HepG2 (cell line): ENCODE measurements around the gene SELENOS. TPM values are rescaled to one million over a fixed set of nuclear protein-coding genes. Genes with fewer than 3 reads are reported as not detected.

Source experiments
- ATAC-seq: fragments of 200-7000 bp; cut with Tn5 transposase; 3 replicates; pipeline ENCODE4 v1.9.1; 2020; ENCODE audit warnings: mild to moderate bottlenecking, moderate library complexity
- BruUV-seq: library from RNA; stranded (reverse); fragments of 400-500 nt; replicated peaks from 2 replicates; lab custom pipeline; 2021; lab: Mats Ljungman, UMichigan
- CTCF ChIA-PET: fragments of 300-600 bp; formaldehyde crosslinking; extraction: SDS; loops from one replicate; lab custom pipeline; 2021; ENCODE audit warnings: low total read pairs, inconsistent platforms, low intra/inter-chr PET ratio; lab: Yijun Ruan, JAX
- POLR2A ChIA-PET: fragments of 350-600 bp; sonication (Branson Sonifier 250); formaldehyde crosslinking; loops from one replicate; lab custom pipeline; 2020; ENCODE audit warnings: antibody characterized with exemption, inconsistent platforms; lab: Yijun Ruan, JAX
- DNase-seq: peaks from one replicate; pipeline ENCODE4 v3.0.0-alpha.2; 2015; ENCODE audit warnings: low spot score
- FAIRE-seq: peaks from 3 replicates; lab custom pipeline; 2011; peaks lifted over from hg19 to GRCh38; lab: Jason Lieb, UNC
- H2AFZ ChIP-seq: one replicate; pipeline ENCODE4 v1.6.1; 2011; ENCODE audit warnings: low read length, inconsistent platforms
- H3K27ac ChIP-seq: fragments of 300-600 bp; 3 replicates; pipeline ENCODE4 v1.8.0; 2011; ENCODE audit warnings: mixed run types, mild to moderate bottlenecking, mixed read lengths, low read length, inconsistent platforms; ENCODE audit not compliant: insufficient read depth; ENCODE audit errors: extremely low read length
- H3K27me3 ChIP-seq, 2 experiments: fragments of 200-600 bp in 1 of 2; 2 replicates in 1 of 2; 3 replicates in 1 of 2; pipeline versions ENCODE4 v1.6.0 to v1.8.0; 2011; ENCODE audit warnings: low read length in 2 of 2, mild to moderate bottlenecking in 2 of 2, moderate library complexity in 2 of 2, inconsistent platforms in 1 of 2; ENCODE audit not compliant: insufficient read depth in 2 of 2, control insufficient read depth in 1 of 2
- H3K36me3 ChIP-seq, 2 experiments: fragments of 200-600 bp in 1 of 2; replicated peaks in 1 of 2; 2 replicates in 1 of 2; 3 replicates in 1 of 2; pipeline versions ENCODE4 v1.5.1 to v1.8.0; 2011; ENCODE audit warnings: low read length in 2 of 2, inconsistent platforms in 1 of 2; ENCODE audit not compliant: insufficient read depth in 2 of 2, control insufficient read depth in 1 of 2
- H3K4me1 ChIP-seq: 2 replicates; pipeline ENCODE4 v1.5.1; 2012; ENCODE audit warnings: low read length, inconsistent platforms; ENCODE audit not compliant: insufficient read depth
- H3K4me2 ChIP-seq: 2 replicates; pipeline ENCODE4 v1.6.0; 2011; ENCODE audit warnings: low read depth, low read length, inconsistent platforms
- H3K4me3 ChIP-seq, 3 experiments: fragments of 200-600 bp in 1 of 3; sonication (generic), shearing (Covaris generic) in 1 of 3; replicated peaks in 1 of 3; 2 replicates each; pipeline ENCODE4 v1.5.1; 2011 to 2016; ENCODE audit warnings: low read length in 3 of 3, inconsistent platforms in 2 of 3, low read depth in 2 of 3, mild to moderate bottlenecking in 2 of 3, control low read depth in 1 of 3, mixed read lengths in 1 of 3; ENCODE audit not compliant: insufficient read depth in 1 of 3
- H3K79me2 ChIP-seq: one replicate; pipeline ENCODE4 v1.6.1; 2011; ENCODE audit warnings: low read length, inconsistent platforms; ENCODE audit not compliant: insufficient read depth
- H3K9ac ChIP-seq: 2 replicates; pipeline ENCODE4 v1.6.0; 2011; ENCODE audit warnings: mild to moderate bottlenecking, low read depth, low read length, inconsistent platforms; ENCODE audit not compliant: insufficient read depth
- H3K9me3 ChIP-seq: 2 replicates; pipeline ENCODE4 v1.5.1; 2012; ENCODE audit warnings: mild to moderate bottlenecking, low read length
- H4K20me1 ChIP-seq: 2 replicates; pipeline ENCODE4 v1.6.0; 2011; ENCODE audit warnings: inconsistent platforms, mild to moderate bottlenecking, low read length, moderate library complexity; ENCODE audit not compliant: insufficient read depth
- CREB1 ChIP-seq, 2 experiments: fragments of 450-650 bp in 1 of 2; IDR thresholded peaks; 2 replicates each; pipeline ENCODE4 v1.6.1; 2016 to 2017; ENCODE audit warnings: control low read depth in 1 of 2, mild to moderate bottlenecking in 1 of 2, missing compliant biosample characterization in 1 of 2, missing genetic modification characterization in 1 of 2
- HMG20B ChIP-seq: conservative IDR thresholded peaks from 2 replicates; pipeline ENCODE4 v1.6.1; 2016; ENCODE audit warnings: missing genetic modification reagents, missing compliant biosample characterization
- MATR3 ChIP-seq: sonication (generic); formaldehyde crosslinking; IDR thresholded peaks from 2 replicates; pipeline ENCODE4 v1.4.0; 2020; ENCODE audit warnings: missing genetic modification reagents
- NFATC3 ChIP-seq: sonication (generic); formaldehyde crosslinking; IDR thresholded peaks from 2 replicates; pipeline ENCODE4 v1.5.1; 2020; ENCODE audit warnings: mild to moderate bottlenecking, missing genetic modification reagents
- POGZ ChIP-seq: sonication (generic); formaldehyde crosslinking; IDR thresholded peaks from 2 replicates; pipeline ENCODE4 v1.4.0; 2020; ENCODE audit warnings: mild to moderate bottlenecking, missing genetic modification reagents
- TEAD3 ChIP-seq: optimal IDR thresholded peaks from 2 replicates; pipeline ENCODE3; 2016; ENCODE audit warnings: borderline replicate concordance
- ZBTB34 ChIP-seq: sonication (generic); formaldehyde crosslinking; IDR thresholded peaks from 2 replicates; pipeline ENCODE4 v1.8.0; 2022; ENCODE audit warnings: mild to moderate bottlenecking, missing genetic modification reagents
- ZBTB8A ChIP-seq: sonication (generic); formaldehyde crosslinking; IDR thresholded peaks from 2 replicates; pipeline ENCODE4 v1.4.0; 2020; ENCODE audit warnings: mild to moderate bottlenecking, low read depth, missing genetic modification reagents, borderline replicate concordance
- ZC3H13 ChIP-seq: sonication (generic); formaldehyde crosslinking; IDR thresholded peaks from 2 replicates; pipeline ENCODE4 v1.8.1; 2023; ENCODE audit warnings: mild to moderate bottlenecking, missing genetic modification reagents, moderate library complexity
- ZNF496 ChIP-seq: sonication (generic); formaldehyde crosslinking; IDR thresholded peaks from 2 replicates; pipeline ENCODE4 v1.8.1; 2023; ENCODE audit warnings: mild to moderate bottlenecking, moderate library complexity, missing genetic modification reagents; ENCODE audit not compliant: insufficient replicate concordance
- WGBS: methylation state at CpG from one replicate; pipeline ENCODE4 v1.1.6; 2017; ENCODE audit warnings: low lambda C conversion rate; 5-methylcytosine and 5-hydroxymethylcytosine counted together
- in situ Hi-C: cut with HindIII; loops from 2 replicates; pipeline ENCODE4 v1.10.0; 2017; ENCODE audit warnings: low pct_unique_long_range_greater_than_20kb; ENCODE audit not compliant: extremely low pct_ligation_motif_present
- intact Hi-C: fragments of 100-400 bp; cut with micrococcal nuclease; formaldehyde crosslinking; loops from one replicate; pipeline ENCODE4 v1.10.0; 2022; ENCODE audit not compliant: unreplicated experiment
- polyA plus RNA-seq, 8 experiments: library from polyadenylated mRNA; depleted of rRNA in 3 of 8; stranded (reverse) in 7 of 8; unstranded in 1 of 8; fragments of >200 nt; fragmentation: Illumina TruSeq in 4 of 8; extraction: Trizol in 4 of 8; gene quantifications; 2 replicates each; pipeline versions ENCODE4 v1.2.1 to v1.2.3, GENCODE V29; 2011 to 2016; ENCODE audit warnings: low read depth in 4 of 8, missing spikeins in 1 of 8, mixed read lengths in 1 of 8; ENCODE audit not compliant: insufficient read depth in 1 of 8
- total RNA-seq, 5 experiments: library from RNA; depleted of rRNA; stranded (reverse); fragments of >200 nt; fragmentation: Illumina TruSeq; extraction: Trizol; gene quantifications; 2 replicates each; pipeline ENCODE4 v1.2.3, GENCODE V29; 2016; ENCODE audit warnings: low read depth in 1 of 5
- TF ChIP-seq, protein P1 (sequence below): sonication (generic); formaldehyde crosslinking; IDR thresholded peaks from 2 replicates; pipeline ENCODE4 v1.5.0; 2020; ENCODE audit warnings: mild to moderate bottlenecking, missing genetic modification reagents, moderate library complexity
- TF ChIP-seq, protein P2 (sequence below): sonication (generic); formaldehyde crosslinking; IDR thresholded peaks from 2 replicates; pipeline ENCODE4 v1.8.1; 2023; ENCODE audit warnings: mild to moderate bottlenecking, moderate library complexity, missing genetic modification reagents

Gene SELENOS
- total and polyA plus RNA-seq, 2 of the 13 experiments (the other 11 are each of a cell fraction or from before 2014, with no cell fraction given), result 63.0 to 66.1 TPM

- peak; percentile 24 for TF ChIP-seq ZC3H13
- TF ChIP-seq, protein P1, sequence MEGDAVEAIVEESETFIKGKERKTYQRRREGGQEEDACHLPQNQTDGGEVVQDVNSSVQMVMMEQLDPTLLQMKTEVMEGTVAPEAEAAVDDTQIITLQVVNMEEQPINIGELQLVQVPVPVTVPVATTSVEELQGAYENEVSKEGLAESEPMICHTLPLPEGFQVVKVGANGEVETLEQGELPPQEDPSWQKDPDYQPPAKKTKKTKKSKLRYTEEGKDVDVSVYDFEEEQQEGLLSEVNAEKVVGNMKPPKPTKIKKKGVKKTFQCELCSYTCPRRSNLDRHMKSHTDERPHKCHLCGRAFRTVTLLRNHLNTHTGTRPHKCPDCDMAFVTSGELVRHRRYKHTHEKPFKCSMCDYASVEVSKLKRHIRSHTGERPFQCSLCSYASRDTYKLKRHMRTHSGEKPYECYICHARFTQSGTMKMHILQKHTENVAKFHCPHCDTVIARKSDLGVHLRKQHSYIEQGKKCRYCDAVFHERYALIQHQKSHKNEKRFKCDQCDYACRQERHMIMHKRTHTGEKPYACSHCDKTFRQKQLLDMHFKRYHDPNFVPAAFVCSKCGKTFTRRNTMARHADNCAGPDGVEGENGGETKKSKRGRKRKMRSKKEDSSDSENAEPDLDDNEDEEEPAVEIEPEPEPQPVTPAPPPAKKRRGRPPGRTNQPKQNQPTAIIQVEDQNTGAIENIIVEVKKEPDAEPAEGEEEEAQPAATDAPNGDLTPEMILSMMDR (CRISPR knock-in tag), result peak; percentile 15
- TF ChIP-seq NFATC3 (CRISPR knock-in tag), result 0 out of 2 replicates have a peak, but pooled peaks have one; percentile 22
- no peak for TF ChIP-seq ZBTB8A (CRISPR knock-in tag)
- TF ChIP-seq TEAD3 (CRISPR knock-in tag), result peak; percentile 17
- no peak for TF ChIP-seq MATR3 (CRISPR knock-in tag)
- no peak for TF ChIP-seq ZNF496
- no peak for TF ChIP-seq CREB1 (IDR thresholded peaks at IDR 0.05)
- TF ChIP-seq CREB1 (CRISPR knock-in tag; IDR thresholded peaks at IDR 0.05), result no peak
- TF ChIP-seq, protein P2, sequence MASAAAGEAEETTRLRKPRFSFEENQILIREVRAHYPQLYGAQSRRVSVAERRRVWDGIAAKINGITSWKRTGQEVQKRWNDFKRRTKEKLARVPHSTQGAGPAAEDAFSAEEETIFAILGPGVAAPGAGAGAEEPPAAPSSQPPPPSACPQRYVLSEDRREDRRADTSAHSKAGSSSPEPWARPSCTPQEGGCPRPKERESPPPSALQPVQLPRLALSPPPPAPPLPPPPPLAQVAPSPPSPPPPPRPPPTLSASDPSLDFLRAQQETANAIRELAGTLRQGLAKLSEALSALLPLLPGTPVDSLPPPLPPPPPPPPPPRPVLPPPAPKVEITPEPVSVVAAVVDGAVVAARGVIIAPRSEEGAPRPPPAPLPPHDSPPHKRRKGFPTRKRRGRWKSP, result peak; percentile 7; the same call in 1 of the 2 replicates
These were observed 716 bp downstream of the SELENOS start (continued) for GRCh38 chr15:101276501-101277037.

GRCh38 chr15:101275018-101275417, 2.3 kb downstream of the SELENOS start:
- CTCF ChIA-PET, result no interaction called here
- ATAC-seq, result no peak

More at GRCh38 chr15:101275018-101275417, 2.3 kb downstream of the SELENOS start:
- no peak overlapping the region for H3K4me3 ChIP-seq
- no peak overlapping the region for H2AFZ ChIP-seq
- in situ Hi-C loops, result no loop called here
- TF ChIP-seq ZBTB34 (CRISPR knock-in tag) (no peak), POGZ (no peak), HMG20B (CRISPR knock-in tag) (no peak)
- peaks cover 15 to 52% of the 10 kb centered on the region in 2 experiments for H3K36me3 ChIP-seq
- H3K79me2 ChIP-seq, result peaks cover 20% of the 10 kb centered on the region
- POLR2A ChIA-PET, result no interaction called here
- H3K9ac ChIP-seq, result no peak overlapping the region
- intact Hi-C loops, result no loop called here
- no peaks in the 10 kb centered on the region; a peak in 1 of 5 replicates for H3K27me3 ChIP-seq
- TSS peak; percentile 26 for BruUV-seq
- 96% methylated on average over 5 of the region's 5 CpGs for WGBS
- no peak overlapping the region for H3K27ac ChIP-seq
- no peaks in the 10 kb centered on the region; the same call in 1 of the 2 replicates for H4K20me1 ChIP-seq
- peaks cover 30% of the 10 kb centered on the region for H3K4me1 ChIP-seq
- DNase-seq, result no peak
- no peaks in the 10 kb centered on the region for H3K9me3 ChIP-seq
- H3K4me2 ChIP-seq, result no peak overlapping the region
- no peak for FAIRE-seq
